SKM-1 (cell line): ENCODE data around the gene CKLF.
"Not testable (repeated sequence)": the region's sequence is repeated elsewhere in the genome, so short reads cannot be mapped to it uniquely, and the experiment has no call there.

ENCODE experiments used
- DNase-seq: peaks from one replicate; lab custom pipeline; 2025; ENCODE audit not compliant: unreplicated experiment; lab: John Stamatoyannopoulos, UW

The CKLF gene, protein sequence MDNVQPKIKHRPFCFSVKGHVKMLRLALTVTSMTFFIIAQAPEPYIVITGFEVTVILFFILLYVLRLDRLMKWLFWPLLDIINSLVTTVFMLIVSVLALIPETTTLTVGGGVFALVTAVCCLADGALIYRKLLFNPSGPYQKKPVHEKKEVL

DNA sequence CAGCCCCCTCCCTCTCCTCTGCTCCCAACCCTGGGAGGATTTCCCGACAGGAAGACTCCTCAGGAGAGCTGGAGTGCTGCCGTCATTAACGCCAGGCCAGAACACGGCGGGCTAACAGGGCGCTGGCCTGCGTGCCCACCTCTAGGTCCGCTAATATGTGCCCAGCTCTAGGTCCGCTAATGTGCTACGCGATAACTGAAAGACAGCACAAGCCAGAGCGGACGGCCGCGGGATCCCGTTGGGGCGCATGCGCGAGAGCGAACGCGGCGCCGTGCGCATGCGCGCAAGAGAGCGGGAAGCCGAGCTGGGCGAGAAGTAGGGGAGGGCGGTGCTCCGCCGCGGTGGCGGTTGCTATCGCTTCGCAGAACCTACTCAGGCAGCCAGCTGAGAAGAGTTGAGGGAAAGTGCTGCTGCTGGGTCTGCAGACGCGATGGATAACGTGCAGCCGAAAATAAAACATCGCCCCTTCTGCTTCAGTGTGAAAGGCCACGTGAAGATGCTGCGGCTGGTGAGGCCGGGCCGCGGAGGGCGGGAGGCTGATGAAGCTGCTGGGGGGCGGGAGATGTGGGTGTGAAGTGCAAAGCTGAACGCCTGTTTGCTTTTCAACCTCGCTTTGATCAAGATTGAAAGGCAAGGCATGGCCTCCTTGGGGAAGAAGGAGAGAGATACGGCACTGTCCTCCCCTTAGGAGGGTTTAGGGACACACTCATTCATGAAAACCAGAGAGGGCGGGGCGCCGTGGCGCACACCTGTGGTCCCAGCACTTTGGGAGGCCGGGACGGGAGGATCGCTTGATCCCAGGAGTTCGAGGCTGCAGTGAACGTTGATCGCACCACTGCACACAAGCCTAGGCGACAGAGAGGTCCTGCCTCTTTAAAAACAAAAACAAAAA is at the start of gene CKLF:
TSS of gene CKLF (plus strand) at position 291 of the 892 bp plus-strand sequence. CDS start at position 431, 140 bp downstream.
- peak; percentile 89 for DNase-seq

DNA sequence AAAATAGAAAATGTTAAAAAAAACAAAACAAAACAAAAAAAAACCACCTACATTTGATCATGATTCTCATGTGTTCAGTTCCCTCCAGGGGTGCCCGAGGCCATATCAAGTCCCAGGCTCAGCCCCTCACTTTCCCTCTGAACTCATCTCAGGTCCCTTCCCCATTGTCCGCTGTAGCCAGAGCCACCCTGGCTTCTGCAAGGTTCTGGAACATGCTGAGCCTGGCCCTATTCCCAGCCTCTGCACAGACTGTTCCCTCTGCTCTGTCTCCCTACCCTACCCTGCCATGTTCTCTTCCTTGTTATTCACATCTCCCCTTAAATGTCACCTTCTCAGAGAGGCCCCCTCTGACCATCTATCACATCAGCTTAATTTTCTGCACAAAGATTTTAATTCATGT is 49.3 kb upstream of the CKLF start:
- DNase-seq = no peak

DNA sequence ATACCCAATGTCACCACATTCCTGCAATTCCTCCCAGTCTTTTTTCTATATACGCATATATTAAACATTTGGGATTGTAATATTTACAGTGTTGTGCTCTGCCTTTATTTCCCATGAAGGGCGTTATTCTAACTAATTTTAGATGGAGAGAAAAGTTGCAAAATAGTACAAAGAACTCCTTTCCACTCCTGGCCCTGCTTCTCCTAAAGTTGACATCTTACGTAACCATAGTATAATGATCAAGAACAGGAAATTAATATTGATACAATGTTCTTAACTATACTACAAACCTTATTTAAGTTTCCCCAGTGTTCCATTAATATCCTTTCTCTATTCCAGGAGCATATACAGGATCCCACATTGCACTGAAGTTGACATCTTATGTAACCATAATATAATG is 48.8 kb upstream of the CKLF start:
- DNase-seq = no peak

DNA sequence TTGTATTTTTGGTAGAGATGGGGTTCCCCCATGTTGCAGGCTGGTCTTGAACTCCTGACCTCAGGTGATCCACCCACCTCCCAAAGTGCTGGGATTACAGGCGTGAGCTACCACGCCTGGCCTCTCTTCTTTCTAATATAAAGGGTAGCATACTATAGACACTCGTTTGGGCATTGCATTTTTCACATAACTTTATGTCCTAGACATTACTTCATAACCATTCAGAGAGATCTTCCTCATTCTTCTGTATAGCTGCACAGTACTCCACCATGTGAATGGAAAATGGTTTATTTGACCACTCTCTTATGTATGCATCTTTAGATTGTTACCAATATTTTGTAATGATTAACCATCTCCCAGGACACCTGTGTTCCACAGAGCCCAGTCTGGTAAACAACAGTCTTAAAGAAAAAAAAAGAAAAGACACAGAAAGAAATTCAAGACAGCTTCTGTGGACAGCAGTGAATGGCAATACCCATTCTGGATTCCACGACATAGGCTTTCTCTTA is 44.6 kb upstream of the CKLF start:
- DNase-seq = no peak

DNA sequence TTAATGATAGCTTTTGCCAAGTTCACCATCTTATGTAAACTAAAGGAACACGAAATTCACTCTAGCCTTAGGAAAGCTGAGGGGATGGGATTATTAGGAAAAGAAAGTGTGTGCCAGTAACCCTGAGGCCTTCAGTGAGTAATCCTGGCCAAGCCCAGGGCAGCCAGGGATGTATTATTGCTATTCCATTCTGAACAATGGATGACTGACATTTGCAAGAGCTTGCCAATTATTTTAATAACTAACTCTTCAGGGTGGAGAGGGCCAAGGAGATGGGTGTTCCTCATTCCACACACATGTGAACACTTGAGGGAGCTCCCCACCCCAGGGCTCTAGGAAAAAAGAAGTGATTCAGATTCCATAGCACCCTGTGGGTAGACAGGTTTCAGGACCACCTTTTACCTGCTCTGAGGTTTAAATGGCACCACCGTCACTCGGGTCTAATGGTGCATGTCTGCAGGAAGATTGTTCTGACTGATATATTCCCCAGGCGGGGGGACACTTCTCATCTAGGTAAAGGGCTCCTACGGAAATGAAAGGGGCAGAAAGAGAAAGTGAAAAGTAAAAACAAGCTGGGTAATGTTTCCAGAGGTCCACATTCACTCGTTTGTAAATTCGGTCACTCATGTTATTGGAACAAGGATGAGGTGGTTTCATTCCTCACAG is 44.0 kb upstream of the CKLF start:
- DNase-seq = no peak

DNA sequence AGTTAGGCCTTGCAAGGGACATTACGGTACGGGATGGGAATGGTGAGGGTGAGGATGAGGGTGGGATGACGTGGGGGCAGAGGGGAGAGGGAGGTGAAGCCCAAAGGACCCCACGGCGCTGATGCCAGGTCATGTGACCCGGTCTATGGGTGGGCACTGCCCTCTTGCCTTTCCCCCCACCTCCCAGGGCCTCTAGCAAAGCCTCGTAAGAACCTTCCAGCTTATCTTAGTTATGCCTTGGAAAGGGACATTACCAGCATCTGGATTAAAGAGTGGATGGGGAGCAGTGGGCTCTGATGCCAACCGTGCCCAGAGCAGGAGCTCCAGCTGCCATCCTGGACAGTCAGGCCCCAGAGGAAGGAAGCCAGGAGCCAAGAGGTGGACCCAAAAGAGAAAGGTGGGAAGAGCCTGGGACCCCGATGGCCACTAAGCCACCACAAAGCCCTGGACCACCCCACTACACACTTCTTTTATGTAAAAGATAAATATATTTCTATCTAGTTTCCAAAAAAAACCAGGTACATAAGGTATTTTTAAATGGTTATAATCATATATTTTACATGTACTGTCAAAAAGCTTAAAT is 43.4 kb upstream of the CKLF start:
- no peak for DNase-seq

DNA sequence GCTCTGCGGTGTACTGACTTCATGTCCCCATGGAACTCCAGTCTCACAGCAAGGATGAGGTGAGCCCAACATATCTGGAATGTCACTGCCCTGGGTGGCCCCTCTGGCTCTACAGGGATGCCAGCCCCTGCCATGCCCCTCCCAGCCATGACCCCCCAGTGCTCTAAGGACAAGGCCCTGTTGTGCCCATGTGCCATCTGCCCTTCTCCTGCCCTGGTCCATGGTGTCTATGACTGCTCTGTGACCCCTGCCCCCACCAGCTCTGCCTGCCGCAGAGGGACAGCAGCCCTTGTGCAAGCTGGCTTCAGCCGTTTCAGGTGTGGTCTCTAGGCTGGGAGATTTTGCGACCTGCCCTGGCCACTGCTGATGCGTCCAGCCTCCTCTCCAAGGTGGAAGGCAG is 42.8 kb upstream of the CKLF start:
- DNase-seq = no peak

DNA sequence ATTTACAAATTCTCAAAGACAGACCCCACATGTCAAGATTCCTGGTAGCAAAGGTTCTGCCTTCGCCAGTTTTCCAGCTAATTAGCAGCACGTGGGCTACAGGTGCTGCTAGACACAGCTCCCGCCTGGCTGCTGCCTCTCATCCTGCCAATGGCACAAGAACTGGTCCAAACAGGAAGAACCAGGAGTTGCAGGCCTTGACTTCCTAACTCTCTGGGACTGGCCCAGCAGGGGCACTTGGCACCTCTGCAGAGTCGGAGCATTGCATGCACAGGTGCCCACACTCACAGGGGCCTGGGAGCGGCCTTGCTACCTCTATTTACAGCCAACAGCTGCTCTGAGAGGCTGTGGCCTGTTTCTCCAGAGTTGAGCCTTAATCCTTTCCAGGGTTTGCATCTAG is 42.1 kb upstream of the CKLF start:
- DNase-seq = no peak

DNA sequence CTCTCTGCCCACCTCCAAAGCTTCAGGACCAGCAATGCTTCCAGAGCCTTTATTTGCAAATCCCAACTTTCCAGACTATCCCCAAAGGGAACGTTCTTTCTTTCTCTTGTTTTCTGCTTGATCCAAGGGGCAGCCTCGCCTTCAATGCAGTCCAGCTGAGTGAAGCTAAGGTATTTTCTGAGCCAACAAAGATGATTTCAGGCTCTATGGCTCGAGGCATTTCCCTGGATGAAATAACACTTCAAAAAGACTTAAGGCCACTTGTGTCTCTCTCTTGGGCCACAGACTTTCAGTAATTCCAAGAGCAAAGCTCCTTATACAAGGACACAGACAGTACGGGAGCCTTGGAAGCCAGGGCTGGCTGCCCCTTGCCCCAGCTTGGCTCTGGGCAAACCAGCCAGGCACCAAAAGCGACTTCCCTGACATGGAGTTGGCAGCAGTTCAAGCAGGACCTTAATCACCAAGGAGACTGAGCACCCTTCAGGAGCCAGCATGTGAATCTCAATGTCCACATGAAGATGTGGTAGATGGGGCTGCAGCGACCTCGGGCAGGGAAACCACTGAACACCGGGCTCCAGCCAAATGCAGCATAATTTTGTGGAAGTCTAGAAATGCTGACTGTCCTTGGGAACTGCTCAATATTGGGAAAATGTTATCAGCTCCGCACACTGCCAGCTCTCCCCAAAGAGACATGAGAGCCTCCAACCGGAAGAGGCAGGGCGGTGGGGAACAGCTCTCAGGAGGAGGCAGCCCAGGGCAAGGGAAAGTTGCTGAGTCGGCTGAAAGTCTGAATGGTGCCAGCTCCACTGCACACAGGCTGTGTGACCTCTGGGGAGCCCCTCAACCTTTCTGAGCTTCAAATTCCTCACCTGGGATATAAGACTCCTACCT is 41.4 kb upstream of the CKLF start:
- DNase-seq = no peak

DNA sequence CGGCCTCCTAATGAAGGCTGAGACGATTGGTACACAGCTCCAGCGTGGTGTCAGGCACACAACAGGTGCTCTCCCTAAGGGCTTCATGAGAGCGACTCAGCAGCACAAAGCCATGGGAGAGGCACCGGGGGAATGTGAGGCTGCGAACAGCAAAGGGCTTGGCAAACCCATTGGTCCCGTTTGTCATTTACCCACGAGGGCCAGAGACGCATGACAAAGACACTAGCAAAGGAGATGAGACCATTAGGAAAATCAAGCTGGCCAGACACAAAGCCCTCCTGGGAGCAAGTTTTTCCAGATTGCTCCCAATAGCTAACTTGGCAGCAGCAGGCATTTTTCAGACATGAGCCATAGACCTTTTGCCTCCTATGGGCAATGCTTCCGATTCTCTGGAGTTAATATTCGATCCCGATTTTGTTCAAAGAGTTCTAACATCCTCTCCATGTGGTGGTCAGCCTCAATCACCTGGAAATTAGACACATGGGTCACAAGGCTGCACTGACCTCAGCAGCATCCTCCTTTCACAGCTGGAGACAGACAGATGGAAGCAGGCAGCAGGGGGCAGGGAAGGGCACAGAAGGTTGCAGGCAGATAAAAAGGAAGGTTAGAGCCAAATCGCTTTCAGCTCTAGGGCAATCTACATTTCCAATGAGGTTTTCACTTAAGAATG is 40.6 kb upstream of the CKLF start:
- DNase-seq = no peak

DNA sequence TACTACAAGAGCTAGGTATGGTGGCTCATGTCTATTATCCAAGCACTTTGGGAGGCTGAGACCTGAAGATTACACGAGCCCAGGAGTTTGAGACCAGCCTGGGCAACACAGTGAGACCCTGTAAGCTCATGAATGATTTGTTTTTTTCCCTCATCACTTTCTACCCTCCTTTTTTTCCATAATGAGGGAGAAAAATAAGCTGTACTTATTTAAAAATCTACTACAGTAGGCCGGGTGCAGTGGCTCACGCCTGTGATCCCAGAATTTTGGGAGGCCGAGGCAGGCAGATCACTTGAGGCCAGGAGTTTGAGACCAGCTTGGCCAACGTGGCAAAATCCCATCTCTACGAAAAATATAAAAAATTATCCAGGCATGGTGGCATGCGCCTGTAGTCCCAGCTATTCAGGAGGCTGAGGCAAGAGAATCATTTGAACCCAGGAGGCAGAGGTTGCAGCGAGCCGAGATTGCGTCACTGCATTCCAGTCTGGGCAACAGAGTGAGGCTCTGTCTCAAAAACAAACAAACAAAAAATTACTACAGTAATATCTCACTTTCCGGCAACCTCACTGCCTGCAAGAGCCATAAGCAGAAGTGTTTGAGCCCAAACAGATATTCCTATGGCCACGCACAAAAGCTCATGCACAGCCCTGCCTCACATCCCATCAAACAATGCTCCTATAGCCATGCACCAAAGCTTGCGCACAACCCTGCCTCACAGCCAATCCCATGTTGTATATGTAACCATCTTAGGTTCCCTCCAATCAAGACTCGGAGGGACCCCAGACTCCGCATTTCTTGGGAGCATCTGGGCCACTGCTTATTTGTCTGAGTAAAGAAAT is 39.9 kb upstream of the CKLF start:
- no peak for DNase-seq

DNA sequence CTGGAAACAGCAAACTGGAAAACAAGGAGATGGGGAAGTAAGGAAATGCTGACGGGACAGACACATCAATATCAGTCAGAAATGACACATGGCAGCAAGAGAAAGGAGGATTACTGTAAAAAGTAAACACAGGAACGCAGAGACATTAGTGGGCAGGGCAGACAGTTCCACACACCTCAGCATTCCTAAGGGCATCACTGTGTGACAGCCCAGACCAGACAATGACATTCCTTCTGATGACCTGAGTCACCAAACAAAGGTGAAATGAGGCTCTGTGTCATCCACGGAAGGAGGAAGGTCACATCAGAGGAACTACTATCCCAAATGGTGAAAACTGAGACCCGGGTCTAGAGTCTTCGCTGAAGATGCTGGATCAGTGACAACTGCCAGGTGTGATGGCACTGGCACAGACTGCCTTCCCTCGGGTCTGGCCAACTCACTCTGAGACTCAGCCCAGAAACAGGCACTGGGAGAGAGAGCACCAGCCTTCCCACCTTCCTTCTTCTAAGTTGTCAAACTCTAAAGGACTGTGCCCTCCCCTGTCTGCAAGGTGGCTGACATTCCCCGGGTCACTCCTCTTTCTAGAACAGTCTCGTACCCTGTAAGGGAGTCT is 39.2 kb upstream of the CKLF start:
- no peak for DNase-seq

DNA sequence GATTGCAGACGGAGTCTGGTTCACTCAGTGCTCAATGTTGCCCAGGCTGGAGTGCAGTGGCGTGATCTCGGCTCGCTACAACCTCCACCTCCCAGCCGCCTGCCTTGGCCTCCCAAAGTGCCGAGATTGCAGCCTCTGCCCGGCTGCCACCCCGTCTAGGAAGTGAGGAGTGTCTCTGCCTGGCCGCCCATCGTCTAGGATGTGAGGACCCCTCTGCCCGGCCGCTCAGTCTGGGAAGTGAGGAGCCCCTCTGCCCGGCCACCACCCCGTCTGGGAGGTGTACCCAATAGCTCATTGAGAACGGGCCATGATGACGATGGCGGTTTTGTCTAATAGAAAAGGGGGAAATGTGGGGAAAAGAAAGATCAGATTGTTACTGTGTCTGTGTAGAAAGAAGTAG is 38.0 kb upstream of the CKLF start:
- DNase-seq = not testable (repeated sequence)

DNA sequence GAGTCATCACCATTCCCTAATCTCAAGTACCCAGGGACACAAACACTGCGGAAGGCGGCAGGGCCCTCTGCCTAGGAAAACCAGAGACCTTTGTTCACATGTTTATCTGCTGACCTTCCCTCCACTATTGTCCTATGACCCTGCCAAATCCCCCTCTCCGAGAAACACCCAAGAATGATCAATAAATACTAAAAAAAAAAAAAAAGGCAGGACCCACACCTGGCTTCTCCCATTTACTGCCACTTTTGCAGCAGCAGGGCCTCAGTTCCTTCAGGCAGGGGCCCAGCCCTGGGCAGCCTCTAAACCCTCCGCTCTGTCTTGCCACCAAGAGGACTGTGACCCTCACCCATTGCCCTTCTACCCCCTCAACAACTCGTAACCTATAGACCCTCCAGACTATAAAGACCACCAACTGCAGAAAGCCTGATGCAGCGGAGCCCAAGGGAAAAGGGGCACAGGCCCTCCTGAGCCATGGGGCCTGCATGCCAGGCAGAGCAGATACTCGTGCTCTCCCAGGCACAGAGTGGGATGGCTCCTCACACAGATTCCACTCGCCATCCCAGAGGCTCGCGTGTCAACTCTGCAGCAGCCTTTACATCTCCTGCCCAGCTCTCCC is 37.3 kb upstream of the CKLF start:
- DNase-seq = not testable (repeated sequence)

DNA sequence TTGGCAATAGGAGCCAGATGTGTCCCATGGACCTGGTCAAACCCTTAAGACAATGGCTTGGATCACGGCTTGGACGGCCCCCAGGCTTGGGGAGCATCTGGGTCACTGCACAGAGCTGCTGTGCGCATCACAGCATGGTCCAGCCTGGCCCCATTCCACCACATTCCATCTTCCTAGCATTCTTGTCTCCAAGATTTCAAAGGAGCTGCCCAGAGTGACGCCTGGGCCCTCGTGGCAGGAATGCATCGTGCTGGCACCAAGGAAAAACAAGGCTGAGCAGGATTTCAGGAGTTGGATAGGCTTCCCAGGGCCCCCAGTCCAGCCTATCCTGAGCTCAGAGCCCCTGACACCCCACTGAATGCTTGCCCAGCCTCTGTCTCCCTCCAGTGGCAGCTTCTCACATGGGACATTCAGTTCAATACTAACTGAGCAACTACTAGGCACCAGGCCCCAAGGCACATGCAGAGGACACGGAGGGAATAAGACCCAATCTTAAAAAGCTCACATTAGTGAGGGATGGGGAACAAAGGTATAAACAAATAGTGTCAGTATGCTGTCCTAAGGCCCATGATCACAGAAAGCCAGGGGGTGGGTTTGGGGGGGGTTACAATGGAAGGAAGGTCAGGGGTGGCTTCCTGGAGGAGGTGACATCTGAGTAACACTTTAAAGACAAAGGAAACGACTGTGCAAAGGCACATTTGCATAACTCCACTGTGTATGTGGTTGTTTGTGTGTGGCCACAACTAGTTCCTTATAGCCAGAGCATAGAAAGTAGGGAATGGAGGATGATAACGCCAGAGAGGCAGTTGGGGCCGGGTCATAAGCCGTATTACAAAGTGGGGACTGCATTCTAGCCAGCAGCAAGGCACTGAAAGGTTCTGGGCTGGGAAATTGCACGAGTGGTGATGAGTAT is 36.5 kb upstream of the CKLF start:
- no peak for DNase-seq

DNA sequence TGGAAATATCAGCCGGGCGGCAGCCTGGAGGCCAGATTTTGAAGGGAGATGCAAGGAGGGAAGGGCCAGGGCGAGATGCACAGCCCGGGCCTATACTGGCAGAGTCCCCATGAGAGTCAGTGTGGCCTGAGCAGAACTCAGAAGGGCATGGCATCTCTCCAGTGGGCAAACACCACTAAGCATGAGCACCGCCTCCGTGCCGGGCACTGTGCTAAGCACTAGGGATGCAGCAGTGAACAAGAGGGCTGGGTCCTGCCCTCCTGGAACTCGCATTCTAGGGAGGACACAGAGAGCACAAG is 35.9 kb upstream of the CKLF start:
- DNase-seq = no peak

DNA sequence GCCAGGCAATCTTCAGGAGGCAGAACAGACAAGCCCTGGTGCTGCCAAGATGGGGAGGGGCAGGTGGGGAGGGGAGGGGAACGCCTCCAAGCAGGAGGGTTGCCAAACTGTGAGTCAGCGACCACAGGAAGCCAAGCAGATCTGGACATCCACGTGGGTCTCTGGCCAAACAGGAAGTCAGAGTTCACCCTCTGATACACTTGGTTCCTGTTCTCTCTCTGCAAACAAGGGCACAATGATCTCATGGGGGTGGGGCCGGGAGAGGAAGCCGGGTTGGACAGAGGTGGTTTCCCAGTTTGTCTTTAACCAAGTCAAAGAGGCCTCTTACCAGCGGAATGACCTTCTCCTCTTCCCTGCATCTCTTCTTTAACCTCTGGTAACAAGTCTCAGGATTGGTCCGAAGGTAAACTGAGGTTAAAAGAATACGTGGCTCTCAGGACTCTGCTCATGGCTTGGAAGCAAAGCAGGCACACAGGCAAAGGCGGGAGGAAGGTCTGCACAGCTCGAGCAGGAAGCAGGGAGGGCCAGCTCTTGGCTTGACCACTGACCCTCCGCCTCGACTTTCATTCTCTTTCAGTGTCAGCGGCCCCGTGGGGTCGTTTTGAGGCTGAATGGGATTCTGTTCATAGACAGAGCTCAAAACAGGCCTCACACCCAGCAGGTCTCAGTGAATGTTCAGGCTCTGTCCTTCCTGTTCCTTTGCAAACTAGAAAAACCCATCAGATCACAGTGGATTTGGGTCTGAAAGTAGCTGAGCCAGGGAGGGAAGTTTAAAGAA is 35.4 kb upstream of the CKLF start:
- peak; percentile 99 for DNase-seq
